Measurements from ENCODE around the gene UBE2A.

UBE2A gene

DNA sequence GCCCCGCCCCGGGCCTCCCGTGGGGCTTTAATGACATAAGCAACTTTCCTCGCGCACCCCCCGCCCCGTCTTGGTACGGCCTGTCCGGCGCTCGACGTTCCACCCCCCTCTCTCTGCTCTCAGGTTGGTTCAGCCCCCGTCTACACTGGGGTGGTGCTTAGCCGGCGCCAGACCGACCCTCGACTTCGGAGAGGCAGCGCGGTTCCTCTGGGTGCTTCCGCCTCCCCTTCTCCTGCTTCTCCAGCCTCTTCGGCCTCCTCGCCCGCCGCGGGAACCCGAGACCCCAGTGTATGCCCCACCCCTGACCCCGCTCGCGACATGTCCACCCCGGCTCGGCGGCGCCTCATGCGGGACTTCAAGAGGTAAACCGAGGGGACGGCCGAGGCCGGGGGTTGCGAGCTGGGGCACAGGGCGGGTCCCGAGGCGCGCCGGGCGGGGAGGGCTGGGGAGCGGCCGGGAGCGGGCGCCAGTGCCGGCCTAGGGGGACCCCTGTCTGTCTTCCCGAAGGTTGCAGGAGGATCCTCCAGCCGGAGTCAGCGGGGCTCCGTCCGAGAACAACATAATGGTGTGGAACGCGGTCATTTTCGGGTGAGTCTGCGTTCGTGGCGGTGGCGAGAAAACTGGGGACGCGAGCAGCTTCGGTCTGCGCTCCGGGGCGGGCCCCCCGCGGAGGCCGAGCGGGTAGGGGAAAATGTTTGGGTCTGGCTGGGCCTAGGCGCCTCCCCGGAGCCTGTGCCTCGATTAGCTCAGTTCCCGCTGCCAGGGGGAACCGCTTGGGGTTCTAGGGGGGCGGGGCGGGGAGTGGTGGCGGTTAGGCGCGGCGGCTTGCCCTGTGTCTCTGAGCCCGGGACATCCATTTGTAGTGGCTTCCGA, at the start of gene UBE2A:
Gene UBE2A, plus strand, starts transcription at position 170 of the 873 bp plus-strand sequence. Its CDS starts 149 bp downstream, at position 319.
- peak; percentile 81 for DNase-seq

DNA sequence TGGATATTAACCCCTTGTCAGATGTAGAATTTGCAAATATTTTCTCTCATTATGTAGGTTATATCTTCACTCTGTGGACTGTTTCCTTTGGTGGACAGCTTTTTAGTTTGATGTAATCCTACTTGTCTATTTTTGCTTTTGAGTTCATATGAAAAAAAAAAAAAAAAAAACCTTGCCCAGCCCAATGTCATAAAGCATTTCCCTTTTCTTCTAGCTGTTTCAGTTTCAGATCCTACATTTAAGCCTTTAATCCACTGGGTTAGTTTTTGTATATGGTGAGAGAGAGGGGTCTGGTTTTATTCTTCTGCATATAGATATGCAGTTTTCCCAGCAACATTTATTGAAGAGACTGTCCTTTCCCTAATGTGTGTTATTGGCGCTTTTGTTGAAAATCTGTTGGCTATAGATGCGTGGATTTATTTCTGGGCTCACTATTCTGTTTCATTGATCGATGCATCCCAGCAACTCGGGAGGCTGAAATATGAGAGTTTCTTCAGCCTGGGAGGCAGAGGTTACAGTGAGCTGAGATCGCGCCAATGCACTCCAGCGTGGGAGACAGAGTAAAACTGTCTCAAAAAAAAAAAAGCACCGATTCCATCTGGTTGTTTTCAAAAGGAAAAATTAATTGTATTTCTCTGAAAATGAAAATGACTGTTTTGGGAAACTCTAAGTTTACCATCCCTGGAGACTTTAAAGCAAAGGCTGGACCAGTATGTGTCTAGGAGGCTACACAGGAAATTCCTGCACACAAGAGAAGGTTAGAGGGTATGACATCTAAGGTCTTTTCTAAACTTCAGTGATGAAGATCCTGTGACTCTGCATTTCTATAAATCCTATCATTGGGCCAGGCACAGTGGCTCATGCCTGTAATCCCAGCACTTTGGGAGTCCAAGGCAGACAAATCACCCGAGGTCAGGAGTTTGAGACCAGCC, 44.8 kb upstream of the UBE2A start:
- DNase-seq, result no peak

GRCh38 chrX:119537487-119537886, 36.9 kb upstream of the UBE2A start:
- DNase-seq, result no peak

- DNase-seq, result no peak
These were observed 34.5 kb upstream of the UBE2A start for GRCh38 chrX:119539872-119540271.

DNA sequence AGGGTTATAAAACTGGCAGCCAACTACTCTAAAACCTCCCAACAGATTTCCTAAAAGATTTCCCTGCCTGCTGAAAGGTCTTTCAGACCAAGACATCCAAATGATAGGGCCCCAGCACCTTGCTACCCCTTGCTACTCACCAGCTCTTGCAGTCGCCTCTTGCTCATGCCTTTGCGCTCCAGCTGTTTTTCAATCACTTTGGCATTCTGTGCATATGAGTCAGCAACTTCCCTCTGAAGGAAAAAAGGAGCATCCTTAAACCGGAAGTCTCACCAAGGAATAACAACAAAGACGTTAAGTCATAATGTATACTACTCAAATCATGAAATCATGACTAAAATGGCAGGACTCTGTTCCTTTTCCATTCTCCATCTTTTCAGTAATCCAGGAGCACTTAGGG, 33.2 kb upstream of the UBE2A start:
- no peak for DNase-seq

- no peak for DNase-seq
These were observed 24.9 kb upstream of the UBE2A start for GRCh38 chrX:119549327-119550016.

DNA sequence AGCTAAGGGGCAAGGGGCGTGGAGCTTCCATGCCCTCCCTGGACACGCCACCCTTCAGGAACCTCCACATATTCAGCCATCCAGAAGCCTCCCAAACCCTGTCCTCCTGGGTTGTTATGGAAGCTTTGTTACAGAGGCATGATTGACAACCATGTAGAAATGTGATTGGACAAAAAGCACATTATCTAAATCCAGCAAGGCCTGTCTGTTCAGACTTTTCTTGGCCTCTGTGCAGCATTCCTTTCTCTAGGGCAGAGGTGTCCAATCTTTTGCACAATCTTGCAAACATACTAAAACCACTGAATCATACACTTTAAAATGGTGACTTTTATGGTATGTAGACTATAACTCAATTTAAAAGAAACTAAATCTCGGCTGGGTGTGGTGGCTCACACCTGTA, 21.9 kb upstream of the UBE2A start:
- no peak for DNase-seq

DNA sequence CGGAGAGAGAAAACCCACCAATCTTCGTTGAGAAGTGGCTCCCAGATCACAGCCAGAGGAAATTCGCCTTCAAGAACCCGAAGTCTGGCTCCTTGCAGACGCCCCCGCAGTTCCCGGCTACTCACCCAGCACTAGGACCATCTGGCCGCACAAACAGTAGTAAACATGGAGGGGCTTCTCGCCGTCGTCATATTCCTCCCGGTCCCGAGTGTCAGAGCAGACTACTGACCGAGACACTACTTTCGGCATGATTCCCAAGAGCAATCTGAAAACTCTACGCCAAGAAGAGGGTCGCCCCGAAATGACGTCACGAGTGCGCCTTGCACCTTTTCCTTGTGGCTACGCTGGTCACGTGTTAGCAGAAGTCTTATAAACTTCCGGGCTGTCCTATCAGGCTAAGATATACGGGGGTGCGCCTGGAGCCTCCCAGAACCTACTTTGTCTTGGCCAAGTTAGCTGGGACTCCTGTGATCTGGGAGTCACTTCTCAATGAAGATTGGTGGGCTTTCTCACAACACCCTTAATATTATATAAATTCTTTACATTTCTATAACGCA, 9.2 kb upstream of the UBE2A start, which contains the start of gene STEEP1:
Gene STEEP1, minus strand, starts transcription at position 303 of the 557 bp plus-strand sequence. Its CDS starts 54 bp downstream, at position 249.
- peak; percentile 68 for DNase-seq

GRCh38 chrX:119570351-119570835, 4.0 kb upstream of the UBE2A start:
- DNase-seq, result no peak

- no peak for DNase-seq
These were observed 1.1 kb upstream of the UBE2A start for GRCh38 chrX:119573222-119573621.

DNA sequence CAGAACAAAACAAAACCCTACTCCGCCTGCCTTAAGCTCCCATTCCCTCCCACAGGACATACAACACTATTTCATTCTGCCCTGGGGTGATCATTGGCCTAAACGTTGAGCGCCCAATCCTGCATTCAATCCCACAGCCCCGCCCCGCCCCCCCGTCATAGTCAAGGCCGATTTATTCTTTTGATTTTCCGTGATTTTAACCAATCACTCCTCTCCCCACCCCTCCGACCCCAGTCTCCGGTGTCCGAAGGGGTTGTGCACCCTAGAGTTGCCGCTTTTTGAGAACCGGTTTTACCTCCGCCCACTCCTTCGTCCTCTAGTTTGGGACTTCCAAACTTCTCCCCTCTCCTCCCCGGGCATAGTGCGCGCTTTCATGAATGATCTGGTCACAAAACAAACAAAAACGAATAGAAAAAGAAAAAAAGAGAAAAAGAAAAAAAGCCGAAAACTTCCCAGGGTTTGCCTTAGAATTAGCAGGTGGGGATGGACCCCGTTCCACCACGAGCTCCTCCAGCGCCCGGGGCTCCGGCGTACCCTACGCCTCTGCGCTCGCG, 446 bp upstream of the UBE2A start:
- no peak for DNase-seq

- DNase-seq, result no peak
These were observed 5.1 kb downstream of the UBE2A start for GRCh38 chrX:119579414-119579813.

GRCh38 chrX:119583431-119584059, 9.2 kb downstream of the UBE2A start:
- no peak for DNase-seq

- DNase-seq, result no peak
These were observed 15.4 kb downstream of the UBE2A start for GRCh38 chrX:119589810-119590209.

DNA sequence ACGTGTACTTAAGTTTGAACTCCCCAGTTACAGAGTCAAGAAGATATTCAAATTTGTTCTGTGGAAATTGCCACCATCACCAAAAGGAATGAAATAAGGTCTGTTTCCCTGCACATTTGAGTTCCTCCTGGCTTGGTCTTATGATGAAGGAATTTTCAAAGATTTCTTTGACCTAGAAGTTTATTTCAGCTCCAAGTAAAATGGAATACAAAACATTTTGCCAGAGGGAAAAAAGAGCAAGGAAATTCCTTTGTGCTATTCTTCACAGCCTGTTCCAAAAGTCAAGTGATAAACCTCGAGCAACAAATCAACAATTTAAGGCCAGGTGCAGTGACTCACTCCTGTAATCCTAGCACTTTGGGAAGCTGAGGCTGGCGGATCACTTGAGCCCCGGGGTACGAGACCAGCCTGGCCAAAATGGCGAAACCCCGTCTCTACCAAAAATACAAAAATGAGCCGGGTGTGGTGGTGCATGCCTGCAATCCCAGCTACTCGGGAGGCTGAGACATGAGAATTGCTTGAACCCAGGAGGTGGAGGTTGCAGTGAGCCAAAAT, 28.4 kb downstream of the UBE2A start:
- no peak for DNase-seq

DNA sequence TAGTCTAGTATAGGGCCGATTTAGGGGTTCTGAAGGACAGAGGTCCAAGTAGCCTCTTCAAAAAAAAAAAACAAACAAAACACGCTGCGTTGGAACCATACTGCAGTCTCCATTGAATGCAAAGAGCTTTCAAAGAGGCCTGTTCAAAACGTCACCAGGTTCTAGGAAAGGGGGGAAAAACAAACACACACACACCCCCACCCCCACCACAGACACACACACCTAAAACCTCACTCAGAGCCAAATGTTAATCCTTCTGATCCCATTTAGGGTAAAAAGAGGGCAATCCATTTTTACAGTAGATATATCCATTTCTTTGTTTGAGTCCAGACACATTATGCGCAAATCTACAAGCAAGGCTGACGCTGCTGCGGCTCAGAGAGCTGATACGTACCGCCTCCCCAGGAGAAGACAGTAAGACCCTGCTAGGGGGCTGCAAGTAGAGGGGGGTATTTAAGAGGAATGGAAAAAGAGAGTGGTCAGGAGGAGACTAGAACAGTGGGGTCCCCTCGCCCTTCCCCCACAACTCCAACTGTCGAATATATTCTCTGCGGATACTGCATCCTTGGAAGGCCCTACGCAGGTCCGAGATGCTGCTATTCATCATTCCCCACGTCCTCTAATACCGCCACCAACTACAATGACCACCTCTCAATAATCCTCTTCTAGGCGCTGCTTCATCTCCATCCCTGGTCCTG, 30.6 kb downstream of the UBE2A start:
- DNase-seq, result no peak

- peak; percentile 40 for DNase-seq
These were observed 31.3 kb downstream of the UBE2A start for GRCh38 chrX:119605464-119606279.

DNA sequence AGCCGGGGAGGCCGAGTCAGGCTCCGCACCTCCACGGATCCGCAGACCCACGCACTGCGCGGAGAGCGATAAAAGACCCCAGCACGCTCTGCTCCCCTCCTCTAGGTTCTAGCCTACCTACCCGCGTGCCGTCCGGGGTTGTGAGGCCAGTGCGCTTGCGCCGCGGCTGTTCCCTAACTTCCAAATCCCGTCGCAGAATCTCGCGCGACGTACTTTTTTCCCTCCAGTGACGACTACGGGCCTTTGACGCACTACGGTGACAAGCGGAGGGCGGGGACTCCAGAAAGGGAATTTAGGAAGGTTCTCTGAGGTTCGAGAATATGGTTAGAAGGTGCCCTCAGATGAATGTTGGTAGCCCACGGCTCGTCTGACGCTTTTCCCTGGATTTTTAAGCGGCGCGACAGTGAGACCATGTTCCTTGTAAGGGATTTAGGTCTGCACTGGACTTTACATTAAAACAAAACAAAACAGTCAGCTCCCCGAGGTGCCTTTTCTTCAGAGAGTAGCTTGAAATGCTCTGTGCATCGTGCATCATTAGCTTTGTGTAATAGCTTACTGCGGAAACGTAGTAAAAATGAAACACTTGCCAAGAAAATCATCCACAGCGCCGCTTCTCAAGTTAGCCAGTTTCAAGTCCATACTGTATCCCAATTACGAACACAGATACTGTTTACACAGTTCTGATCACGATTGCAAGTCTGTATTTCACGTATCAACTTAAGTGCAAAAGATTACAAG, 32.1 kb downstream of the UBE2A start, which contains the start of gene NKRF:
Gene NKRF, minus strand, starts transcription at position 145 of the 738 bp plus-strand sequence.
- peak; percentile 63 for DNase-seq

DNA sequence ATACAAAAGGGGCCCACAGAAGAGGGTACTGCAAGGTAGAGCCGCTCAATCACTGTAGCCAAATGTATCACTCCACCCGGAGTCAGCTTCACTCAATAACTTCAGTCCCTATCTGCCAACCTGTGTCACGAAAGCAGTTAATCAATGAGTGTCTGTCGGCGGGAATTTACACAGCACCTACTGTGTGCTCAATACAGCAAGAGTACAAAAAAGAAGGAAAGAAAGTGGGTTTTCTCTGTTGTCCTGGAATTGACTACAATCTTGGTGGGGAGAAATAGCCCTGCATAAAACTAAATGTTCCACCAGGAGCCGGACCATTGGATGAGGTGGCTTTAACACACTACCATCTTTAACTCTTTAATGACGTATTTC, 32.6 kb downstream of the UBE2A start:
- DNase-seq, result no peak

Data from NK-92 treated with Interleukin-12 subunit alpha and Interleukin-12 subunit beta, amount 100 ng/mL, for 24 hours (cell line).